Kidney epithelial cell (primary cell): ENCODE data around the gene CCDC107. TPM values are rescaled to one million over a fixed set of nuclear protein-coding genes. Genes with fewer than 3 reads are reported as not detected.

Experiments used
- DNase-seq: peaks from one replicate; pipeline ENCODE4 v3.0.0-alpha.2; 2010; ENCODE audit warnings: low read depth
- H3K27me3 ChIP-seq: 2 replicates; pipeline ENCODE4 v1.6.0; 2011; ENCODE audit warnings: low read length; ENCODE audit not compliant: control insufficient read depth, insufficient read depth
- H3K36me3 ChIP-seq: 2 replicates; pipeline ENCODE4 v1.5.1; 2011; ENCODE audit warnings: low read length; ENCODE audit not compliant: control insufficient read depth, insufficient read depth
- H3K4me3 ChIP-seq: 2 replicates; pipeline ENCODE4 v1.5.1; 2011; ENCODE audit warnings: low read depth, mild to moderate bottlenecking, control low read depth, low read length
- total RNA-seq: library from RNA; depleted of rRNA; stranded (reverse); fragments of >200 nt; gene quantifications from 2 replicates; pipeline ENCODE4 v1.2.3, GENCODE V29; 2015
- TF ChIP-seq, protein P1 (sequence below): IDR thresholded peaks from 2 replicates; pipeline ENCODE4 v1.5.1; 2011; ENCODE audit warnings: mild to moderate bottlenecking, moderate library complexity, low read length, control low read depth, inconsistent platforms; ENCODE audit not compliant: insufficient read depth, poor library complexity, severe bottlenecking

CCDC107 gene
- total RNA-seq, 1 donor from 2014 or later = 14.0 TPM

DNA sequence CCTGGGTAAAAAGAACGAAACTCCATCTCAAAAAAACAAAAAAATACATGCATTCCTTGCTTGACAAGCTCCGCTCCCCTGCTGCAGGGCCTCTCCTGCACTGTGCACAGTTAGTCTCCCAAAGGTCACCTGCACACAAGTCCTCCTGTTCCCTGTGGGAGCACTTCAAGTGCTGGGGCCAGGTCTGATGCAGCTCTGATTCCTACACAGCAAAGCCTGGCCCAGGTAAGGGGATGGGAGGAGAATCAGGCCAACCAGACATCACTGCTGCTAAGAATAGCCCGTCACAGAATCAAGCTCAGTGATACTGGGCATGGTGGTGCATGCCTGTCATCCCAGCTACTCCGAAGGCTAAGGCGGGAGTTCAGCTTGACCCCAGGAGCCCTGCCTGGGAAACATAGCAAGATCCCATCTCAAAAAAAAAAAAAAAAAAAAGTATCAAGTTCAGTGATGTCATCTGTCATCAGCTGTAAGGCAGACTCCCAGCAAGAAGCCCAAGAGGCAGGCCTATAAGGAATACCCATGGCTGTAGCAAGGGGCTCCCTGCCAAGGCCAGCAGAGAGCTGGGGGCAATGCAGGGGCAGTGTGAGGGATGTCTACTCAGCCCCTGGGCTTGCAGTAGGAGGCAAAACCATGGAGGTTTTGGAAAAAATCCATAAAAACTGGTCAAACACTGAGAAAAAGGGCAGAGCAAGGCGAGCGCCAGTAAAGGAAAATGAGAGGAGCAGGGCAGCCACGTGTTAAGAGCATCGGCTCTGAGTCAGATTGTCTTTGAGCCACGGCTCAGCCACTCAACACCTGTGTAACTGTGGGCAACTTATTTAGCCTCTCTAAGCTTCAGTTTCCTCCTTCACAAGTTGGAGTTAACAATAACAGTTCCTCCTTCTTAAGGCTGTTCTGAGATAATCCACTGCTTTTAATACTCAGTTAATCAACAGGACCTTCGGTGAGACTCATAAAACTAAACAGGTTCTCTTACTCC, 28.4 kb downstream of the CCDC107 start:
- H3K27me3 ChIP-seq = no peaks in the 10 kb centered on the region
- no peak for DNase-seq
- H3K4me3 ChIP-seq = no peak overlapping the region
- TF ChIP-seq, protein P1, sequence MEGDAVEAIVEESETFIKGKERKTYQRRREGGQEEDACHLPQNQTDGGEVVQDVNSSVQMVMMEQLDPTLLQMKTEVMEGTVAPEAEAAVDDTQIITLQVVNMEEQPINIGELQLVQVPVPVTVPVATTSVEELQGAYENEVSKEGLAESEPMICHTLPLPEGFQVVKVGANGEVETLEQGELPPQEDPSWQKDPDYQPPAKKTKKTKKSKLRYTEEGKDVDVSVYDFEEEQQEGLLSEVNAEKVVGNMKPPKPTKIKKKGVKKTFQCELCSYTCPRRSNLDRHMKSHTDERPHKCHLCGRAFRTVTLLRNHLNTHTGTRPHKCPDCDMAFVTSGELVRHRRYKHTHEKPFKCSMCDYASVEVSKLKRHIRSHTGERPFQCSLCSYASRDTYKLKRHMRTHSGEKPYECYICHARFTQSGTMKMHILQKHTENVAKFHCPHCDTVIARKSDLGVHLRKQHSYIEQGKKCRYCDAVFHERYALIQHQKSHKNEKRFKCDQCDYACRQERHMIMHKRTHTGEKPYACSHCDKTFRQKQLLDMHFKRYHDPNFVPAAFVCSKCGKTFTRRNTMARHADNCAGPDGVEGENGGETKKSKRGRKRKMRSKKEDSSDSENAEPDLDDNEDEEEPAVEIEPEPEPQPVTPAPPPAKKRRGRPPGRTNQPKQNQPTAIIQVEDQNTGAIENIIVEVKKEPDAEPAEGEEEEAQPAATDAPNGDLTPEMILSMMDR = no peak
- peaks cover 2% of the 10 kb centered on the region for H3K36me3 ChIP-seq

DNA sequence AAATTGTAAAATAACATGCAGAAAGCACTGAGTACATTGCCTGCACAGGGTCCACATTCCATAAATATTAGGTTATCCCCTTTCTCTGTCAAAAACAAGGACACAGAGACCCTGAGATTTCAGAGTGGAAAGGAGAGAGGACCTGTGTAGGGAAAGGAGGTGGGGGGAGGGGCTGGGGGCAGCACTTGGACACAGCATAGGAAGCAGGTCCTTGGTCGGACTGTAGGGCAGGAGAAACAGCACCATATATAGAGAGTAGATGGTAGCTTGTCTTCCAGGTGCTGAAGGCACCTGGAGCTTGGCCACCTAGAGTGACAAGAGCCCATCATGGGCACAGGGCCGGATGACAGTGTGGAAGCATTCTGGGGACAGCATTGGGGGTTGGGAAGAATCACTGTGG, 29.2 kb downstream of the CCDC107 start:
- TF ChIP-seq, protein P1 = no peak
- Histone ChIP-seq H3K36me3 (peaks cover 2% of the 10 kb centered on the region), H3K27me3 (no peaks in the 10 kb centered on the region), H3K4me3 (no peak overlapping the region)
- no peak for DNase-seq

DNA sequence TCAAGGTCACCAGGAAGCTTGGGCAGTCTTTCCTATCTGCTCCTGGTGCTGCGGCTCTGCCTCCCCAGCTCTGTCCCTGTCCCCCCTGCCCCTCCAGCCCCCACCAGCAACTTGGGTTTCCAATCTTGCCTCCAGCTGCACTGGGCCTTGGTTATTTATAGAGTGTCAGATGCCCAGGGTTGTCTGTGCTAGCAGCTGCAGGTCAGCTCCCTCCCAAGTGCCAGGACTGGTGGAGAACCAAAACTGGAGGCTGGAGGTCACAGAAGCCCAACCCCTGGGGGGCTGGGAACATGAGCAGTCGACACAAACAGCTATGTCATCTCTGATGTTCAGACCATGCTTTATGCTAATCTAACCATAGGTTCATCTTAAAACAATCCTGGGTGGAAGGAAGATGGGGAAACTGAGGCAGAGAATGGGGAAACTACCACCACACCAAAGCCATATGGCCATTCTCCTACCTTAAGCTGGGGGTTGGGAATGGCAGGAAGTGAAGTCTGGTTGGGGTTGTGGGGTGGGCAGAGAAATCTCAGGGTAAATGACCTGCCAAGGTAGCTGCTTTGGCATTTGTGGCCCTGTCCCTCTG, 30.0 kb downstream of the CCDC107 start:
- no peak for DNase-seq
- H3K36me3 ChIP-seq = no peaks in the 10 kb centered on the region
- TF ChIP-seq, protein P1 = no peak
- peak overlapping the region; percentile 47 for H3K4me3 ChIP-seq
- no peaks in the 10 kb centered on the region for H3K27me3 ChIP-seq

DNA sequence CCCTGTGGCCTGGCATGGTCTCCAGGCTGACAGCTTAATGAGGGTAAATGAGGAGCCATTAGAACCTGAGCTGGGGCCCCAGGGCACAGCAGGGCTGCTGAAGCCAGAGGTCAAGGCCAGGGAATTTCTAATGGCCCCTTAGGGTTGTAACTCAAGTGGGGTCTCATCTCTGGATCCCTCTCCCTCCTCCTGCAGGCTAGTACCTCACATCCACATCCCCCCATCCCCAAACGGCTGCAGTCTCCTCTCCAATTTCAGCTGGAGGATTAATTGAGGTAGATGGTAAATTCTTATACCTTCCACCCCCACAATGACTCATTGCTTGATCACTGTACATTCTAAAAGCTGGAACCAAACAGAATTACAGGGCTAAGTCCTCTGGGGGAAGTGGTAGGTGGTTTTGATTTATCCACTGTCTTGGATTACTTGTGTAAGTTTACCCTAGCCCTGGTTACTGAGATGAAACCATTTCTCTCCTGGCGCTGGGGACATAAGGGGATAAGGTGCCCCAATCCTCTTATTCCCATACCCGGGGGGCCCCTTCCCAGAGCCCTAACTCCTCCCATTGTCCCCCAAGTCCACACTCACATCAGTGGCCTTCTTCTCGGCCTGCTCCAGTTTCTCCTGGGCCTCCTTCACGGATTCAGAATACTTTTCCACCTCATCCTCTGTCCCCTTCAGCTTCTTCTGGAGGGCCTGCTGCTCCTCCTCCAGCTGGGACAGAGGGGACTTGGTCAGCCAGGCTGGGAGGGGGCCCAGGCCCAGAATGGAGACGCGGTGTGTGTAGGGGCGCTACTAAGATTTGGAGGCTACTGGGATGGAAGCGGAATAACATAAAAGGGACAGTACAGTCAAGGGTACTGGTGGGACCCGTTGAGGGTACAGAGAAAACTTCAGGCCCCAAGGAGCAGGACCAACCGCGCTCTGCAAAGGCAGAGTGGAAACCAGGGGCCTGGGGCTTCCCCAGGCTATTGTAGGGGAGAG, 30.8 kb downstream of the CCDC107 start:
- TF ChIP-seq, protein P1 = no peak
- peak overlapping the region; percentile 47 for H3K4me3 ChIP-seq
- no peaks in the 10 kb centered on the region for H3K27me3 ChIP-seq
- DNase-seq = peak; percentile 57
- H3K36me3 ChIP-seq = no peaks in the 10 kb centered on the region

DNA sequence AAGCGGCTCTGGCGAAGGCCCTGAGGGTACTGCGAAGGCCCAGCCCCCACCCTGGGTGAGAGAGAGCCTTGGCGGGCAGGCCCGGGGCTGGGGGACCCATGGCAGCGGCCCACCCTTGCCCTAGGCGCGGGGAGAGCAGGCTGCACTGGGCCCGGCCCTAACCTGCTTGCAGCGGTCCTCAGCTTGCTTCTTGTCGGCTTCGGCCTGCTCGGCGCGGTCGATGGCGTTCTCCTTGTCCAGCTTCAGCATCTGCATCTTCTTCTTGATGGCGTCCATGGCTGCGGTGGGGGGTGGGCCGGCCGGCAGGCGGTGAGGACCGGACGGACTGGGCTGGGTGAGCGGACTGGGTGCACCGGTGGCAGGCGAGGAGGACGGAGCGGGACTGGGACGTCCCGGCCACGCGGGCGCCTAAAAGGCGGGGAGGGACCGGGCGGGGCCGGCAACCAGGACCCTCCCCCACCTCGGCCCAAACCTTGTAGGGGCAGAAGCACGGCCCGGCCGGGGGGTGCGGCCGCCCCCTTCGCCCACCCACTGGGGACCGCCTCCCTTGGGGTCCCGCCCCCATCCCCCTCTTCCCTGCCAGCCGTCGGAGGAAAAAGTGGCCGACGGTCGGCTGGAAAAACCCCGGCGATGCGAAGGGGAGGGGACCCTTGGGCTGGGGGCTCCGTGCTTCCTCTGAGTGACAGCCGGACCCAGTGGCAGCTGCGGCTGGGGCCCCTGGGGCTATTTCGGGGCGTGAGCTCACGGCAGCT, 31.6 kb downstream of the CCDC107 start, which contains the start of gene TPM2:
Gene TPM2, minus strand, starts transcription at position 384 of the 752 bp plus-strand sequence. Its CDS starts 108 bp downstream, at position 276.
- TF ChIP-seq, protein P1 = no peak
- Histone ChIP-seq H3K4me3 (peak within 1 kb of the TSS; percentile 47), H3K27me3 (no peaks in the 10 kb centered on the region), H3K36me3 (no peaks in the 10 kb centered on the region)
- no peak for DNase-seq
